GM19468 (cell line): Measurements from ENCODE around the gene UBA52.

Experiments
- ATAC-seq: cut with Tn5 transposase; IDR thresholded peaks from one replicate; pipeline ENCODE4 v1.9.1; 2021; ENCODE audit warnings: mild to moderate bottlenecking, moderate library complexity, moderate number of reproducible peaks; ENCODE audit not compliant: unreplicated experiment; ENCODE audit errors: extremely low read depth

Gene UBA52

DNA sequence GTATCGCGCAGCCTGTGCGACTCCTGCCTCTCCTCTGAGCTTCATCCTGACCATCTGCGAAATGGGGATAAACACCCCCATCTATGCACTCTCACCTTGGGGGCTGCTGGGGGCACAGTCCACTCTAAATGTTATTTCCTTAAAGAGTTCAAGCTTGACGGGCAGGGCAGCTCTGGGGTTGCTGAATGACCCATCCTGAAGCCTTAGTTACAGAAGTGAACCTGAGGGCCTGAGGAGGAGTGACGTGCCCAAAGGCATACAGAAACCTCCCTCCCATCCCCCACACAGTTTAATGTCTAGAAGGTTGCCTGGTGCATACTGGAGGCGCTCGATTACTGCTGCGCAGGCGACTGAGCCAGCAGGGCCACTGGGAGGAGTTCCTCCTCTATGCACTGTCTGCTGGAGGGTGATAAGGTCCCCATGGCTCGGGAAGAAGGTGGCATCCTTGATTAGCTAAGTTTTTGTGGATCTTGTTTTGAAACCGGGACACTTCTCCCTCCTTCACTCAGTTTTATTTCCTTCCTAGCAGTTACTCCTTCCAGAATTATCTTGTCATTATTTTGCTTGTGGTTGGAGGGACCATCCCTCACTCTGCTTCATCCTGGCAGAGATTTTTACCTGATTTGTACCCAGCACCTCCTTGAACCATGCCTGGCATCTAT, 27.7 kb upstream of the UBA52 start:
- ATAC-seq = peak; percentile 17

DNA sequence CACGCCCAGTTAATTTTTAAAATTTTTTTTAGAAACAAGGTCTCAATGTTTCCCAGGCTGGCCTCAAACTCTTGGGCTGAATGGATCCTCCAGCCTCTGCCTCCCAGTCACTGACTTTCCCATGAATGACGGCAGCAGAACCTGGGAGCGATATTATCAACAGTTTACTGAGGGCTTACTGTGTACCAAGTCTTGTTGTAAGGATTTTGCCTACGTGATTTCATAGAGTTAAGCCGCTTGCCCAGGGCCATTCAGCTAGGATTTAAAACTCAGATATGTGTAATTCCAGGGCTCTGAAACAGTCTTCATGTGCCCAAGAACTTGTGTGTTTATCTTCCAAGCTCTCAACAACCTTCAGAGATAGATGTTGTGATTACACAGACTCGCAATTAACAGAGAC, 20.0 kb upstream of the UBA52 start:
- no peak for ATAC-seq

DNA sequence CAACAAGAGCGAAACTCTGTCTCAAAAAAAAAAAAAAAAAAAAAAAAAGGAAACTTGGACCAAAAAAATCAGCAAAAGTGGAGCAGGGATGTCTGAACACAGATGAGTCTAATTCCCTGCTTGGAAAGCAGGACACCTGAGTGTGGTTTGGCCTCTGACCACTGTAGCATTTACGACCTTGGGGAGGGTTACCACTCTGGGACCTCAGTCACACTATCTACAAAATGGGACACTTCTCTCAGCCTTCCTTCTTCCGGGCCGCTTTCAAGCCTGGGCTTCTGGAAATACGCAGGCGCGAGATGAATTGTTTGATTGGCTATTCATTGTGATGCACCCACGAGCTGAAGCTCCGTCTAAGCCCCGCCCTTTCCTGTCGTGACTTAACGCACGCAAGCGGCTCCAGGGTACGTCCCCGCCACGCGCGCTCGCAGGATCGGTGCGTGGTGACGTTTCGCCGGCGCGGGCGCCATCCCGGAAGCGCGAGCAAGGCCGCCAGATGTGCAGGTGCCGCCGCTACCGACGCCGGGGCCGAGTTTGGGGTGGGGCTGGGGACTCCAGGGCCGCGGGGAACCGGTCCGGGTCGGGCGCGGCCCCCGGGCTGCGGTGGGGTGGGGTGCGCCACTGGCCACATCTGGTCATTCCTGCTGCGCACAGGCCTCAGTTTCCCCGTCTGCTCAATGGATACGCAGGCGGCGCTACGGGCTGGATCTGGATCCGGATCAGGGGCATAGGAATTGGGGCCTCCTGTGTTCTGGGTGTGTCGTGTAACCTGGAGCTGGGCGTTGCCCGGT, 14.1 kb upstream of the UBA52 start, which contains the start of gene KXD1:
Gene KXD1, plus strand, starts transcription at position 460 of the 791 bp plus-strand sequence. CDS start 4,187 bp downstream, outside the sequence.
- ATAC-seq = peak; percentile 66

DNA sequence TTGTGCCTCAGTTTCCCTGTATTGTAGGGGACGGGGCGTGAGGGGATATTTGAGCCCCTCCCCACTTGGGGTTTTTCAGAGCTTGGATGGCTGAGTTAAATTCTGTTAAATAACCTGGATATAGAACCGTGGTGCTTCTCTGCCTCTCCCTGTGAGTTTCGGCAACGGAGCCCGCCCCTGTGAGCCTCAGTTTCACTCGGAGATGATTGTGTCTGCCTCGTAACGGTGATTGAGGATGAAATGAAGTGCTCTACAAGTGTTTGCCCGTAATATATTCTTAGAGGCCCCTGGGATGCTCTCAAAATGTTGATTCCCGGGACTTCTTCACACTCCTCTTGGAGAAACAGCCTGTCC, 13.5 kb upstream of the UBA52 start:
- ATAC-seq = no peak

DNA sequence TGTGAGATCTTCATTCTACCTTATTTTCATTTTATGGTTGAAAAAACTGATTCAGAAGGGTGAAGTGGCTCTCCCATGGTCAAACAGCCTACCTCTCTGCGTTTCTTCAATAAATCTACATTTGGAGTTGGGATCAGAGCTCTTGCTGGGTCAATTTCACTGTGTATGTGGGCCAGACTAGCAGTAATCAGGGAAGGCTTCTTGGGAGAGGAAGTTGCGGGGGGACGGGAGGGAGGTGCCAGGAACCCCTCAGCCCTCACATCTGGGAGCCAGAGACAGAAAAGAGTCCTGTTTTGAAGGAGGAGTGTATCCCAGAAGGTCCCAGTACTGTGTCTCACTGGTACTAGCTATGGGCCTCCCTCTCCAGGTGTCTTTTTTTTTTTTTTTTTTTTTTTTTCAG, 13.1 kb upstream of the UBA52 start:
- ATAC-seq = no peak

DNA sequence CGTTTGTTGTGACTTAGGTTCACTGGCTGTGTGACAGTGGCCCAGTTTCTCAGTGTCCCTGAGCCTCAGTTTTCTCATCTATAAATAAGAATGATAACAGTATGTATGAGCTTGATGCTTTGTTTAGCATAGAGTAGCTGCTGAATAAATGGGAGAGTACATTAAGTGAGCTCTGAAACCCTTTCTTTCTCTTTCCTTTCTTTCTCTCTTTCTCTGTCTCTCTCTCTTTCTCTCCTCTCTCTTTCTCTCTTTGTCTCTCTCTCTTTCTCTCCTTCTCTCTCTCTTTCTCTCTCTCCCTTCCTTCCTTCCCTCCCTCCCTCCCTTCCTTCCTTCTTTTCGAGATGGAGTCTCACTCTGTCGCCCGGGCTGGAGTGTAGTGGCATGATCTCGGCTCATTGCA, 12.0 kb upstream of the UBA52 start:
- no peak for ATAC-seq

DNA sequence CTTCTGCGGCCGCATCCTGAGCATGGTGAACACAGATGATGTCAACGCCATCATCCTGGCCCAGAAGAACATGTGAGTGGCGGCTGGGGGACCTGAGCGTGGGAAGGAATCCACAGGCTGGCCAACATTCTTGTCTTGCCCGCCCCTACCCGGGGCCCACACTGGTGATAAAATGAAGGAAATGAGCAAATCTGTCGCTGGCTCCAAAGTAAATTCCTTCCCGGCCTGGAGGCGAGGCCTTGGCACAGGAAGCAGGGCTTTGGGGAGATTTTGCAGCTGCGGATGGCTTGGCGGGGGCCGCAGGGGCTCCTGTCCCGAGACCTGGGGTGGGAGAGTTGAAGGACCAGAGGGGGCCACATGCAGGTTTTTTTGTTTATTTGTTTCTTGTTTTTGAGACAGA, 9.6 kb upstream of the UBA52 start:
- no peak for ATAC-seq

DNA sequence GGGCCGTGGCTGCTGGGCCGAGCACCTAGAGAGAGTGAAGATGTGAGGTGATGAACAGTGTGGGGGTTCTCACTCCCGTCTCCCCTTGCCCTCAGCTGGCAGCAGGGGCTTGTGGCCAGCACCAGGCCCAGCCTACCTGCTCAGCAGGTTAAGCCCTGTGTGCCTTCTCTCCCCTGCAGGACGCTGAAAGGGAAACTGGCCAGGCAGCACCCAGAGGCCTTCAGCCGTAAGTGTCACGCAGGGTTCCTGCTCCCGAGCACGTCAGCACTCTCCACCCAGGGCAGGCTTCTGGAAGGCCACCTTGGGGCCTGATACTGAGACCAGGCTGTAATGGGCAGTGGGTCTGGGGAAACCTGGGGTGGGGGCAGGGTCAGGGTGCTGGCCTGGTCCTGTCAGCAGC, 4.7 kb upstream of the UBA52 start:
- no peak for ATAC-seq

DNA sequence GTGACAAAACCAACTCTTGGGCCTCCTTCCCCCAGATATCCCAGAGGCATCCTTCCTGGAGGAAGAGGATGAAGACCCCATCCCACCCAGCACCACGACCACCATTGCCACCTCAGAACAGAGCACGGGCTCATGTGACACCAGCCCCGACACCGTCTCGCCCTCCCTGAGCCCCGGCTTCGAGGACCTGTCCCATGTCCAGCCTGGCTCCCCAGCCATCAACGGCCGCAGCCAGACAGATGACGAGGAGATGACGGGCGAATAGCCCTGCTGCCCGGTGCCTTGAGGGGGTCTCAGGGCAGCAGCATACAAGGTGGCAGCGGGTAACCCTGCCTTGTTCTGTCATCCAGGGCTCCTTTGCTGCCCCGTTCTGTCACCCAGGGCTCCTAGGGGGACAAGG, 3.3 kb upstream of the UBA52 start:
- no peak for ATAC-seq

DNA sequence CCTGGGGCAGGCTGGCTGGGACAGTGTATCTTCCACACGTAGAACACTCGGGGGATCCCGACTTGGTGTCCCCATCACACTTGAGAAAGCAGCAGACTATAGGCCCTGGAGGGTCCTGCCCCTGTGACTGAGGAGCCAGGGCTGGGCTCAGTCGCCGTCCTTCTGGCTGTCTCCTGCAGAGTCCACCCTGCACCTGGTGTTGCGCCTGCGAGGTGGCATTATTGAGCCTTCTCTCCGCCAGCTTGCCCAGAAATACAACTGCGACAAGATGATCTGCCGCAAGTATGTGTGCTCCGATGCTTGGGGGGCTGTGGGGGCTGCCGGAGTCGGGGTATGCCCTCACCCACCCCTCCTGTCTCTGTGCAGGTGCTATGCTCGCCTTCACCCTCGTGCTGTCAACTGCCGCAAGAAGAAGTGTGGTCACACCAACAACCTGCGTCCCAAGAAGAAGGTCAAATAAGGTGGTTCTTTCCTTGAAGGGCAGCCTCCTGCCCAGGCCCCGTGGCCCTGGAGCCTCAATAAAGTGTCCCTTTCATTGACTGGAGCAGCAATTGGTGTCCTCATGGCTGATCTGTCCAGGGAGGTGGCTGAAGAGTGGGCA, 3.1 kb downstream of the UBA52 start:
- ATAC-seq = no peak

DNA sequence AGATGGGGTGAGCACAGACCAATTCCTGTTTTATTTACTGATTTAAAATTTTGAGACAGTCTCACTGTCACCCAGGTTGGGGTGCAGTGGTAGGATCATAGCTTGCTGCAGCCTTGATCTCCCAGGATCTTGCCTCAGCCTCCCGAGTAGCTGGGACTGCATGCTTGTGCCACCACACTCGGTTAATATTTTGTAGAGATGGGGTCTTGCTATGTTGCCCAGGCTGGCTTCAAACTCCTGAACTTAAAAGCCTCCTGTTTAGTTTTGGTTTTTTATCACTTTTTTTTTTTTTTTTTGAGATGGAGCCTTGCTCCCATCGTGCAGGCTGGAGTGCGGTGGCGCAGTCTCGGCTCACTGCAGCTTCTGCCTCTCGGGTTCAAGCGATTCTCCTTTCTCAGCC, 4.7 kb downstream of the UBA52 start:
- no peak for ATAC-seq

DNA sequence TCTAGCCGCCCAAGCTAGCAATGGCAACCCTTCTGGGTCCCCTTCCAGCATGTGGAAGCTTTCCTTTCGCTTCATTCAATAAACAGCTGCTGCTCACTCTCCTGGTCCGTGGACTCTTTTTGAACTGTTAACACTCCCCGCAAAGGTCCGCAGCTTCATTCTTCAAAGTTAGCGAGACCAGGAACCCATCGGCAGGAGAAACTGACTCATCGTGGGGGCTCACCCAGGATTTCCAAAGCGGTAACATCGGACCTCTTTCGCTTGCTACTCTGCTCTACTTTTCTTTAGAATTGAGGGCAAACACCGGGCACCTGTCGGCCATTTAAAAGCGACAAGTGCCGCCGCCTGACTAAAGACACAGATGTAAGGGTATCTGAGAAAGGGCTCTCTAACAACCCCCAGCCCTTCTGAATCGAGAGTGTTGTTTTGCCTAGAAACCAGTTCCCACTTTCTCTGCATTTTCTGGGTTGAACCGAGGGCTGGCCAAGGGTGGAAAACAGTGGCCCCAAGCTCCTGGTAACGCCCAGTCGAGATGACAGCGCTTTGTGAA, 5.8 kb downstream of the UBA52 start:
- ATAC-seq = no peak

DNA sequence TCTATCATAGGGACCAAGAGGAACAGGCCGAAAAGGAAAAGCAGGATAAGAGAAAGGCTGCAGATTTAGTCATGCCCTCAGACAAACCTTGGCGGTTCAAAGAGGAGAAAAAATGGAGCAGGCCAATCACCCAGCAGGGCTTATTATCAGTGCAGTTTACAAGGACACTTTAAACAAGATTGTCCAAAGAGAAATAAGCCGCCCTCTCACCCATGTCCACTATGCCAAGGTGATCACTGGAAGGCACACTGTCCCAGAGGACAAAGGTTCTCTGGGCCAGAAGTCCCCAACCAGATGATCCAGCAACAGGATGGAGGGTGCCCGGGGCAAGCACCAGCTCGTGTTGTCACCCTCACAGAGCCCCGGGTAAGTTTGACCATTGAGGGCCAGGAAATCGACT, 8.7 kb downstream of the UBA52 start:
- ATAC-seq = no peak

DNA sequence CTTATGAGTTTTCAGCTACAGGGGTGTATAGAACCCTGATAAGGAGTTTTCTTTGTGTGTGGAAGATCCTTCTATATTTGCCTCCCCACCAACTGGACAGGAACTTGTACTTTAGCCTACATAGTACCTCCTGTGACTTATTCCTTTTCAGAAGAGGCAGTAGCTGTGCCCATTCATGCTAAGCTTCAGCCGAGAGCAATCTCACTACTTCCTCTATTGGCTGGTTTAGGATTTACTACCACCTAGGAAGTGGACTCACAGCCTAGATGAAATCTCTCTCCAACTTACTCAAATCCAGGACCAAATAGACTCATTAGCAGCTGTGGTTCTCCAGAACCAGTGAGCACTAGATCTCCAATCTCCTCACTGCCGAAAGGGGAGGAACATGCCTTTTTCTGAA, 14.6 kb downstream of the UBA52 start:
- no peak for ATAC-seq

DNA sequence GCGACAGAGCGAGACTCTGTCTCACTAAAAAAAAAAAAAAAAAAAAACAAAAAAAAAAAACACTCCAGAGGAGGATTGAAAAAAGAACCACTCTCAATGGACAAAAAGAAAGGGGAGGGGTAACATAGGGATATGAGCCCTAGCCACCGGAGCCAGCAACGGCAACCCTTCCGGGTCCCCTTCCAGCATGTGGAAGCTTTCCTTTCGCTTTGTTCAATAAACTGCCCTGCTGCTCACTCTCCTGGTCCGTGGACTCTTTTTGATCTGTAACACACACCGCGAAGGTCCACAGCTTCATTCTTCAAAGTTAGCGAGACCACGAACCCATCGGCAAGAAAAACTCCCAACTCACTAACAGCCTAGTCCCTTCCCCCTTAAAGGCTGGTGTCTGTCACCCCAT, 15.9 kb downstream of the UBA52 start:
- ATAC-seq = no peak

DNA sequence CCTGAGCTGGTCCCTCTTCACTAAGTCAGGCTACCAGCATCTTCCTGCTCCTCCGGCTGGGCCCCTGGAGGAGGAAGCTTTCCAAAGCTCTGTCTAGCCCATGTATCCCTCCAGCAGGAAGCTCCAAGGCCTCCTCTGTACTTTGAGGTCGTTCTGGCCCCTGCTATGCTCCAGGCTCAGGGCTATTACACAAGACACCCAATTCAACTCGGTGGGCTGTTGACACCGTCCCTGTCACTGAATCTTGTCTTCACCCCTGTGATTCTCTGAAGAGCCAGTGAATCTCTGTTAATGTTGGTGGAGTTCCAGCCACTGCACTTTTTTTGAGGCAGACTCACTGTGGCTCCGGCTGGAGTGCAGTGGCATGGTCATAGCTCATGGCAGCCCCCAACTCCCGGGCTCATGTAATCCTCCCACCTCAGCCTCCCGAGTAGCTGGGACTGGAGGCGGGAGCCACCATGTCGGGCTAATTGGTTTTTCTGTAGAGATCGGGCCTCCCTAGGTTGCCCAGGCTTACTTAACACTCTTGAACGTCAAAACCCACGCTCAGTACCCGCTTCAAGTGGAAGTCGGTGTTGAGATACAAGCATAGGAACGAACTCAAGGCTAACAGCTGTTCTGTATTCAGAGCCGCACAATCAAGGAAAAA, 16.4 kb downstream of the UBA52 start:
- ATAC-seq = no peak

DNA sequence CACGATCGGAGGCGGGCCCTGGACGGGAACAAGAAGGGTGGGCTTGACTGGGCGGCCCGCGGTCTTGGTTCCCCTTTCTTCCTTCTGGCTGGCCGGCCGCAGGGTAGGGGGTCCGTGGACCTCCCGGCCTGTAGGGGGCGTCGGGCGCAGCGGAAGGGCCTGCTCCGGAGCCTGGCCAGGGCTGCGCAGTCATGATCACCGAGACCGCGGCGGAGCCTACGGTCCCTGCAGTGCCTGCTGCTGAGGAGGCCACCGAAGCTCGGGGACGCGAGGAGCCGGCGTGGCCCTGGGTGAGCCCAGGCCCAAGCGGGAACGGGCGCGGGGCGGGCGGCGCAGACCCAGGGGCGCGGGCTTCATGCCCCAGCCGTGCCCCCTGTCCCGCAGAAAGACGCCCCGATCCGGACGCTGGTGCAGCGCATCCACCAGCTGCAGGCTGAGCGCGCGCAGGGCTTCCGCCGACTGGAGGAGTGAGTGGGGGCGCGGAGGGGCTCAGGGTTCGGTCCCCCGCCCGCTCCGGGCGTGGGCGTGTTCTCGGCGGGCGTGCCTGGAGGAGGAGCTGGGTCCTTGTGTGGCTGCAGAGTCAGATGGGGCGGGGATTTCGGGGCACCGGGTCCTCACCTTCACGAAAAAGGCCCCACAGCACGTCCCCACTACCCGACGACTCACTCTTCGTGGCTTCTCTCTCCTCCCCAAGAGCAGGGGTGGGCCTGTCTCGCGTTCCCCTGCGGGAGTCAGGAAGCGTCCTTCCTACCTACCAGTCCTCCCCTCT, 17.1 kb downstream of the UBA52 start, which contains the start of gene REX1BD:
Gene REX1BD, plus strand, starts transcription at position 188 of the 769 bp plus-strand sequence. Its CDS starts 4 bp downstream, at position 192.
- ATAC-seq = peak; percentile 47

DNA sequence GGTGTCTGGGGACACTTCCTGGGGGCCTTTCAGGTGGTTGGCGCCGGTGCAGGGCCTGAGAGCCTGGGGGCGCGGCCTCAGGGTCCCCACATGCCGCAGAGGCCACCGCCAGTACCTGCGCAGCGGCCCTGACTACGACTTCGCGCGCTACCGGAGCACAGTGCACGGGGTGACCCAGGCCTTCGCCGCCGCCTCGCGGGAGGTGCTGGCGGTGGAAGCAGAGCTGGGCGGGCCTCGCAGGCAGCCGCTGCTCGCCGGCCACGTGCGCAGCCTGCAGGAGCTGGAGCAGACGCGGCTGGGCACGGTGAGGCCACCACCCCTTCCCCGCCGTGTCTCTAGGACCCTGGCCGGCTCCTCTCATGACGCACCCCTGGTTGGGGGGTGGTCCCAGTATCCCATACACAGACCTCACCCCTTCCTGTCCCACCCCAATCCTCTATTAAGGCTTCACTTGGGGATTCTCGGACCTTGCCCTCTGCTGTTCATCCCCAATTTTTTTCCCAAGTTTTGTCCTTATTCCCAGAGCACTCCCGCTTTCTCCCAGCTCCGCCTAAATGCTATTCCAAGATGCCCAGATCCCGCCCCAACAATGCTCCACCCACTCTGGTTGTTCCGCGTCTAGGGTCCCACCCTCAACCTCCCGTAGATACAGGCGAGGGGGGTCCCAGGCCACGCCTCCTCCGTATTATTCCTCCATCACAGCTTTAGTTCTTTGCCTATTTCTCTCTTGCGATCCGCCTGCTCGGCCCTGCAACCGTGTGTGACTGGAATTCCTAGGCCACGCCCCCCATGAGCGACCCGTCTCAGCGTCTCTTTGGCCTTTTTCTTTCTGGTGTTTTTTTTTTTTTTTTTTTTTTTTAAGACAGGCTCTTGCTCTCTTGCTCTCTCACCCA, 18.0 kb downstream of the UBA52 start:
- ATAC-seq = no peak
